GM19328 (cell line): ENCODE measurements around the gene BICDL2.

Experiments
- ATAC-seq: cut with Tn5 transposase; IDR thresholded peaks from one replicate; pipeline ENCODE4 v1.9.1; 2021; ENCODE audit warnings: mild to moderate bottlenecking, moderate library complexity; ENCODE audit not compliant: unreplicated experiment

Gene BICDL2

DNA sequence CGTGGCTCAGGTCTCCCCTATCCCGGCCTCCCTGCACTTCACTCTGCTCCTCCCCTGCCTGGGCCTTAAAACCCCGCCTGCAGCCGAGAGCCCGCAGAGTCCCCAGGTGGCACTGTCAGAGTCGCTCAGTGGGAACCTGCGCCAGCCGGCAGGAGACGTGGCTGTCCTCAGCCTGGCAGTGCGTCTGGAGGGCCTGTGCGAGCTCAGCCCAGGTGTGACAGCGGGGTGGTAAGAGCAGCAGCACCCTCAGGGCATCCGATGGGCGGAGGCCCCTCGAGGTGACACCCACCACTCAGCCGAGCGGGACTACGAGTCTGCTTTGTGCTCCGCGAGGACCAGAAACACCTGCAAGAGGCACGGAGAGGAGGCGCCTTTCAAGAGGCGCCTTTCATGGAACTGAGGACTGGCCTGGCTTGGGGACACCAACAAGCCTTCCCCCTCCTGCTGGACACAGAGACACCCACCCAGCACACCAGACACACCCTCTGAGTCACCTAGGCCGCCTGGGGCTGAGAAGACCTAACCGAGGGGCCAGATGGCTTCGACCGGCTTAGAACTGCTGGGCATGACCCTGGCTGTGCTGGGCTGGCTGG, 23.8 kb downstream of the BICDL2 start, which contains the start of gene CLDN9:
CLDN9 (plus strand) TSS at position 96 of the 593 bp plus-strand sequence; CDS start at position 536, 440 bp downstream.
- no peak for ATAC-seq

DNA sequence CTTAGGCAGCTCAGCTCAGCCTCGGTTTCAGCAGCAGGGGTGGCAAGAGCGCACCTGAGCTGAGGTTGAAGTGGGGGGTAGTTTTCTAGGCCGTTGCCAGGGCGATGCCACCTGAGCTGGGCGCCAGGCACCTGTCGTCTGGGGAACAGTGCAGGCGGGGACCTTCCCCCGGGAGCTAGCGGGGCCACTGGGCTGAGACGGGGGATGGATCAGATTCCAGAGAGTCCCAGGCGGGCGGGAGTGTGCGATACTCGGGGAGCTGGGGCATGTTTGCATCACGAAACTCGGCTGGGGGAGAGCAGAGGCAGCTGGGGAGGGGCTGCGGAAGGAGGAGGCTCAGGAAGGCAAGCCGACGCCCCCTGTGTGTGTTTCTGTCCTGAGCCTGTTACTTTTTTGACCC, 24.5 kb downstream of the BICDL2 start:
- ATAC-seq, result no peak

DNA sequence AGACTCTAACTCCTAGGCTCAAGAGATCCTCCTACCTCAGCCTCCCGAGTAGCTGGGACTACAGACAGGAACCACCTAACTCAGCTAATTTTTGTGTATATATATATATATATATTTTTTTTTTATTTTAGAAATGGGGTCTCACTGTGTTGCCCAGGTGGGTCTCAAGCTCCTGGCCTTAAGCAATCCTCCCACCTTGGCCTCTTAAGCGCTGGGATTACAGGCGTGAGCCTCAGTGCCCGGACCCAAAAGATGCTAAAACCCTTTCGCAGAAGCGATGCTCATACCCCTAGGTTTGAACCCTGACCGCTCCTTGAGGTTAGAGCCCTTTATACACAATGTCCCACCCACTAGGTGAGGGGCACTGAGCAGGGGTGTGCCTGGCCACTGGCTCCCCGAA, 26.2 kb downstream of the BICDL2 start:
- ATAC-seq, result no peak

DNA sequence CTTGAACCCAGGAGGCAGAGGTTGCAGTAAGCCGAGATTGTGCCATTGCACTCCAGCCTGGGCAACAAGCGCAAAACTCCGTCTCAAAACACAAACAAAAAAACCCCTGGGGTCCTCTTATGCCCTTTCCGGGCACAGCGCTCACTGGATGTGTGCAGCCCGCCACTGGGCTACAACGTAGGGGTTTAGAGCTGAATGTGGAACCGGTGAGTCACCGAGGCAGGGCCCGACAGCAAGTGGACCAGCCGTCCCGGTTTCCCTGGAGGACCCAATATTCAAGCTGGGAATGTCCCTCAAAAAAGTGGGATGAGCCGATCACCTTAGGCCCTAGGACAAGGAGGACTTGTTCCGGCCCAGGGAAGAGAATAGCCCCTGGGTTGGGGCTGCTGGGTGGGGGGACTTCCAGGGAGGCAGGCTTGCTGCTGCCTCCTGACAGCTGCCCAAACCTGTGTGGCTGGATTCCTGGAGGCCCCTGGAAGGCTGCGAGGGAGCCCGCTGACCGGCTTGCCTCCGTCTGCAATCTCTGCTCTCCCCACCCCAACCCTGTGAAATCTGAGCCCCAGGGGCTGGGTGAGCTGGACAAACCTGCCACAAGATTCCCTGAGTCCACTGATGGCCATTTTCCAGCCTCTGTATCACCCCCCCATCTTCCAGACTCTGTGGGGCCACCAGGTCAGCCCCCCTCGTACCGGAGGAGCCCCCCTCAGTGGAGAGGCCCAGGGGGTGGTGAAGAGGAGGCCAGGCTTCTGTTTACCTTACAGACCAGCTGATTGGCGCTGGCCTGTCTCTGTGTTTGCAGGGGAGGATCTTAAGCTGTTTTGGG, 27.0 kb downstream of the BICDL2 start:
- no peak for ATAC-seq

GRCh38 chr16:3008690-3009037, 28.1 kb downstream of the BICDL2 start:
- ATAC-seq, result no peak

GRCh38 chr16:3007957-3008689, 28.6 kb downstream of the BICDL2 start:
- ATAC-seq, result no peak

DNA sequence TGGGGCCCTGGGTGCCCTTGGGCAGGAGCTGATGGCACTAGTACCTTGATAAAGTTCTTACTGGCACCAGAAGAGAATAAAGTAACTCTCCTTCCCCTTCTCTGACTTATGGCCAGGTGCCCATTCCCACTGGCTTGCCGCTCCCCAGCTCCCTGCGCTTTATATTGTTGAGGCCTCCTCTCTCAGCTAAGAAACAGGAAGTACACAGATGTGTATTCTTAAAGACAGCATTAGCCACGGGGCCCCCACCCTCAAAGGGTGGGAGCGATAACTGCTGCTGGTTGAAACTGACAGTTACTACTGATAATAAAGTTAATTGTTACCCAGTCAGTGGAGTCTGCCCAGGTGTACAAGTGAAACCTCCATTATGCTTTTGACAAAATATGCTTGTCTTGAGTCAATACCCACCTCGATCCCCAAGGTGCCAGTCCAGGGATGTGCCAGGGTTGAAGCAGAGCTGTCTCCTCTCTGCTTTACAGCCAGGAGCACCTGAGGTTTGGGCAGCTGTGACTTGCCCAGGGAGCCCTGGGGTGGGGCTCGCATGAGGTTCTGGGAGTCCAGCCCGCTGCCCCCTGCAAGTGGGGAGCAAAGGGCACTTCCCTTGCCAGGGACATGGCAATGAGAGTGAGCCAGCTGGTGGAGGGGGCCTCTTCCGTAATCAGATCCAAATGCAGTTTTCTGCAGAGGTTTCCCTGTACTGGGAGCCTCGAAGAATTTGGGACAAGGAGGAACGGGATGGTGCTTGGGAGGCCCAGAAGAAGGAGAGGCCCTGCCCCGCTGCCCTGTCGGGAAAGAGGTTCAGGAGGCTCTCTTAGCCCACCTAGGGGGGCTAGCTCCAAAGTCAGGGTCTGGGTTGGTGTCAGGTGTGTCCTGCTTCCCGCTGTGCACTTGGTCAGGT, 29.4 kb downstream of the BICDL2 start:
- ATAC-seq, result no peak

DNA sequence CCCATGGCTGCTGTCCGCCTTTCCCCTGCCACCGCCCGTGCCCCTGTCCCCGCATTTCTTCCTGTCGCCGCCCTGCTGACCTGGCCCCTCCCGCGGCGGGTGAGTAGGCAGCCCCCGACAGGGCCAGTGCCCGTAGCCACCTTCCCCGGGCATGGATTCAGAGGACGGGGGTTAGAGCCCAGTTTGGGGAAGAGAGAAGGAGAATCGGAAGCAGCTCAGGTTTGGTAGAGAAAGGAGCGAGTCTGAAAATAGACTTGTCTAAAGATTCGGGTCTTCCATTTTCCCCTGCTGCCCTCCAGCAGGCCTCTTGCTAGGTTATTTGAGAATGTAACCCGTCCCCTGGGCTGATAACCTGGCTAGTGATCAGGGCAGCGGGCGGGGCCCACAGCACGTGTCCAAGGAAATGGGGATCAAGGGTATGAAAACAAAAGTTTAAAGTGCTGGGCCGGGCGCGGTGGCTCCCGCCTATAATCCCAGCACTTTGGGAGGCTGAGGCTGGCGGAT, 31.9 kb downstream of the BICDL2 start:
- ATAC-seq, result no peak

GRCh38 chr16:3004319-3004718, 32.4 kb downstream of the BICDL2 start:
- ATAC-seq, result peak; percentile 4

DNA sequence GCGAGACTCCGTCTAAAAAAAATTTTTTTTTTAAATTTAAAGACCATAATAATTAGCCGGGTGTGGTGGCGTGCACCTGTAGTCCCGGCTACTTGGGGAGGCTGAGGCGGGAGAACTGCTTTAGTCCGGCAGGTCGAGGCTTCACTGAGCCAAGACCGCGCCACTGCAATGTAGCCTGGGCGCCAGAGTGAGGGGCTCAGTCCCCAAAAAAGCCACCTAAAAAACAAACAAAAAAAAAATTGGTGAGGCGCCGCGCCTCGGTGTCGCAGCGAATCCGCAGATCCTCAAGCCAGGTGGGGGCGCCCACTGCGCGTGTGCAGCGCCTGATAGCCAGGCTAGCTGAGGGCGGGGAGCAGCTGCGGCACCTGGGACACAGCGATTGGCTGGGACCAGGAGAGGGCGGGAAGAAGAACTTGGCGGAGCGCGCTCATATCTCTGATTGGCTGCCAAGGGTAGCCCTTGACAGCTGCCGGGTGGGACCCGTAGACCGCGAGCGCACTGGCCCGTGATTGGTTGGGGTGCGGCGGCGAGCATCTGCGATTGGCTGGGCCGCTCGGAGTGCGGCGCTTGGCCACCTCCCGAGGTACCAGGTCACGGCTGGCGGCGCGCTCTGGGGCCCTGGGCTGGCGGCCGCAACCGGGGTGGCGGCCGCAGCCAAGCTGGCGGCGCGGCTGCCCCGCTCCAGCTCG, 33.0 kb downstream of the BICDL2 start:
- peak; percentile 98 for ATAC-seq

GRCh38 chr16:3001316-3001715, 35.4 kb downstream of the BICDL2 start:
- ATAC-seq, result no peak

DNA sequence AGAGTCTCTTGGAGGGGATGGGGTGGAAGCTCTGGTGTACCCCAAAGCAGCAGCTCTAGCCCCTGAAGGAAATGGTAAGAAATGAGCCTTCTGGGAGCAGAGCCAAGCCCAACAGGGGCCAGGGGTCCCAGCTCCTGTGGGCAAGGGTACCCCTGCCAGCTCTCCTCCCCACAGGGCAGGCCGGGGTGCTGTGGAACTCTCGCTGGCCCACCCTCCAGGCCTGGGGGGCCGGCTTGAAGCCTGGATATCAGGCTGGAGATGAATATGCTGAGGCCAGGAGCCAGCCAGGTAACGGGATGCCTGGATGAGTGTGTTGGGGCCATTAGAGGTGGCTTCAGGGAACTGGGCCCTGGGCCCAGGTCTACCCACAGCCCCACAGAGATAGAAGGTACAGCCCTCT, 36.2 kb downstream of the BICDL2 start:
- no peak for ATAC-seq

- no peak for ATAC-seq
Measured at GRCh38 chr16:2999929-3000328, 36.8 kb downstream of the BICDL2 start.

DNA sequence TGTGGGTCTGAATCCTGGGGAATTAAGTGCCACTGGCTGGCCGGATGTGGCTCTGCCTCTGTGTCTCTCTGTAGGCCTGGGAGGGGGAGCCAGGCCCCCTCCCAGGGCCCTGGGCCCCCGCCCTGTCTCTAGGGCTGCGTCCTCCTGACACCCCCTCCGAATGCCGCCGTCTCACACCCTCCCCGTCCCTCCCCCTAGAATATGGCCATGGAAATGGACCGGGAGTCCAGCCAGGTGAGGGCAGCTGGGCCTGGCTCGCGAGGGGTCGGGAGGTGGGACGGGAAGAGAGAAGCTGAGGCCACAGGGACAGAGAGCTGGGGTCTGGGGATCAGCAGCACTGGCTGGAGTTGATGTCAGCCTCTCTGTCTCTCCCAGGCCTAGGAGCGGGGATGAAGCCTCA, 40.4 kb downstream of the BICDL2 start:
- ATAC-seq, result no peak

- ATAC-seq, result no peak
Measured at GRCh38 chr16:2992383-2993081, 44.2 kb downstream of the BICDL2 start.

DNA sequence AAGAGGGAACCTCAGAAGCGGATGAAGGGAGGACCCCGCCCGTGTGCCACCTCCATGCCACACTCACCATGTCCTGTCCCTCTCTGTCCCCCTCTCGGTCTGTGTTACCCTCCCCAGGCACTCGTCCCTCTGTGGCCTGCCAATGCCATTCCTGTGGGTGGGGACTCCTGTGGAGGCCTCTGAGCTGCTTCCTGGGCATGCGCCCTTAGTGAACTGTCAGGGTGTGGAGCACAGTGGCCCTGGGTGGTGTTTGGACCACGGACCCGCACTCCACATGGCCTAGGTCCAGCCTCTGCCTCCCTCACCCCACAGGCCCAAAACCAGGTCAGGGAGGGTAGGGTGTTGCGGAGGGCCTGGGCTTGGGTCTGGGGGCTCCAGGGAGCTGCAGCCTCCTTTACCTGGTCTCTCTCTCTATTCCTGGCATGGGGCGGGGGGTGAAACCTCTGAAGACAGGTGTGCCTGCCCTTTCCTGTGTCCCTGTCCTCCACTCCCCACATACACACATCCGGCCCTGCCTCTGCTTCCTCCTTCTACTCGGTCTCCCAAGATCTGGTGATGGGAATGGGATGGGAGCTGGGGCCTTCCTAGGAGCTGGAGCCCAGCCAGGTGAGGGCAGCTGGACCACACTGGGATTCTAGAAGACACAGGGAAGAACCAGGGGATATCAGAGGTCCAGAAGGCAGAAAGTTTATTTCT, 45.0 kb downstream of the BICDL2 start:
- ATAC-seq, result no peak

- no peak for ATAC-seq
Measured at GRCh38 chr16:2990891-2991290, 45.9 kb downstream of the BICDL2 start.

DNA sequence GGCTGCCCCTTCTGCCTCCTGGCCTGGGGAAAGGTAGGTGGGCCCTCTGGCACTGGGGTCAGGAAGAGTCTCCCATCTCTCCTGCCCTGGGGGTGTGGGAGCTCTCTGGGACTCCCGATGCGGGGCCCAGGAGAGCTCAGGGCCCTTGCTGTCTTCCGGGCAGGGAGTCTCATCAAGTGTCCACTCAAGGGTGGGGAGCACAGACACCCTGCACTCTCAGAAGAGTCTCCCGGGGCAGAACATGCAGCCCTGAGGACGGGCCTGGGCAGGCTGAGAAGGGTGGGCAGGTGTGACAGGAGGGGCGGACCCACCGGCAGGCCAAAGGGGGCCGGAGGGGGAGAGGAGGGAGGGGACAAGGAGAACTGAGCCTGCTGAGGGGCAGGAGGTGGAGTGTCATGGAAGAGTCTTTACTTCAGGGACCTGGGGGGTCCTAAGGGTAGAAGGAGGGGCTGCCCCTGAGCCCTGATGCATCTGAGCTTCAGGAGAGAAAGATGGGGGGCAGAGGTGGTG, 48.1 kb downstream of the BICDL2 start:
- no peak for ATAC-seq

DNA sequence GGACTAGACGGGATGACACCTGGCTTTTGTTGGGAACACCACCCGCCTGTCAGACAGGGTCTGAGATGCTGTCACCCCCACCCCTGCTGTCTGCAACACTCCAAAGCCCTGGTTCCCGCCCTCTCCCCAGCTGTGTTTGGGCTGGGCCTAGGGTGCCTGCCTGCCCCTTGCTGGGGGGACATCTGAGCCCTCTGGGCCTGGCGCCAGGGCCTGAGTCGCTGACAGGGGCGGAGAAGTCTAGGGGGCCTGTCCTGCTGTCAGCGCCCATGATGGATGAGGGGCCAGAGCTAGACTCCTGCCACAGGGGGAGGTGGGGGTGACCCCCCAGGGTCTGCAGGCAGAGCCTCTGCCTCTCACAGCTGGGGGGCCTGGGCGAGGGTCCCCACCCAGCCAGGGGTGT, 48.9 kb downstream of the BICDL2 start:
- no peak for ATAC-seq
